Heart left ventricle (tissue), 13 donors: Measurements from ENCODE around the gene MYO10.

Experiments
- CTCF ChIP-seq, 12 donors: fragments of 200-600 bp; sonication (generic) in 4 of 12; IDR thresholded peaks; one replicate each; pipeline versions ENCODE4 v1.5.0 to v1.8.0; 2018 to 2022; ENCODE audit warnings: antibody characterized with exemption in 12 of 12, mild to moderate bottlenecking in 5 of 12
- POLR2A ChIP-seq, 2 donors: fragments of 450-650 bp; IDR thresholded peaks; one replicate each; pipeline ENCODE4 v1.6.1; 2017; ENCODE audit warnings: antibody characterized with exemption in 2 of 2, mild to moderate bottlenecking in 2 of 2, moderate library complexity in 2 of 2
- donor health status: ischemic (EF 13 %, LVEDD 7.1; RV severe dilation, severe dysfunction).
- donor health status: DM: no; HTN: yes; CAD: no.
- donor health status: DM: no; HTN: no; CAD: no.
- donor health status: ischemic (EF 25% LVEDD 6.9; RV normal size, moderate dysfunction).
- donor health status: ischemic (EF 25% LVEDD 5.7; RV mildly dilated, moderate dysfunction).
- donor health status: ischemic (EF 35%, LVEDD 5.7; RV mildly dilated, moderate dysfunction).
- donor health status: nonischemic (EF 11% LVEDD 7.7; RV severe dilation, severe dysfunction).
- donor health status: DM: yes; HTN: yes; CAD: no.
- donor health status: PGD.
- donor health status: ischemic (EF 29% LVEDD 5.4; RV normal size, mild dysfunction).
- donor health status: nonischemic (EF 23%, LVEDD 6.1; RV moderate dilation, normal function).

GRCh38 chr5:16974981-16975380 lies 38.9 kb upstream of the MYO10 start:
- TF ChIP-seq CTCF (IDR thresholded peaks at IDR 0.05) (no peak), POLR2A (IDR thresholded peaks at IDR 0.05) (no peak)
